DMS 273 treated with DMSO at 0.1 percent for 48 hours (cell line): ENCODE results near the gene NTSR1.

Experiments
- DNase-seq: peaks from one replicate; lab custom pipeline; 2025; lab: John Stamatoyannopoulos, UW

NTSR1 gene

DNA sequence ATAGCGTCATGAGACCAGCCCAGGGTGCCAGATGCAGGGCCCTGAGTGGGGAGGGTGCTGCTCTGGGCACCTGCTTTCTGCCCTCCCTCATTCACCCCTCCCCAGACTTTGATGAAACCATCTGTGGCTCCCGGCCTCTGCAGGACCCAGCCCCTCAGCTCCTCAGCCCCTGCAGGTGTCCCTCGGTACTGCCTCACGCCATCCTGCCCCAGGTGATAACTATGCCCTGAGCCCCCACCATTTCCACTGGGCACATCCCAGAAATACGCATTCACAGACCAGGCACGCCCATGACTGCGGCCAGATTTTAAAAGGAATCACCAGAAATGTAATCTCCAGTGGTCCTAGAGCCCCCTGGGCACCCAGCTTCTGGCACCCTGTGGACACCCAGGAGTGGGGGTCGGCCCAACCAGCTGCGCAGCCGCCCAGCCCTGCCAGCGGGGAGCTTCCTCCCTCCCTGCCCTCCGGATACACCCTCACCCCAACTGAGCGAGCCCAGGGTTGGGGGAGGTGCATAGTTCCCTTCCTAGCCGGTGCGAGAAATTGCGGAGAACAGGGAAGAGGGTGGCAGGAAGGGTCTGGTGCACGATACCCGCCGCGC lies 615 bp upstream of the NTSR1 start:
- peak; percentile 37 for DNase-seq

DNA sequence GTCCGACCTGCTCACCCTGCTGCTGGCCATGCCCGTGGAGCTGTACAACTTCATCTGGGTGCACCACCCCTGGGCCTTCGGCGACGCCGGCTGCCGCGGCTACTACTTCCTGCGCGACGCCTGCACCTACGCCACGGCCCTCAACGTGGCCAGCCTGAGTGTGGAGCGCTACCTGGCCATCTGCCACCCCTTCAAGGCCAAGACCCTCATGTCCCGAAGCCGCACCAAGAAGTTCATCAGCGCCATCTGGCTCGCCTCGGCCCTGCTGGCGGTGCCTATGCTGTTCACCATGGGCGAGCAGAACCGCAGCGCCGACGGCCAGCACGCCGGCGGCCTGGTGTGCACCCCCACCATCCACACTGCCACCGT lies 885 bp downstream of the NTSR1 start:
- DNase-seq: no peak

DNA sequence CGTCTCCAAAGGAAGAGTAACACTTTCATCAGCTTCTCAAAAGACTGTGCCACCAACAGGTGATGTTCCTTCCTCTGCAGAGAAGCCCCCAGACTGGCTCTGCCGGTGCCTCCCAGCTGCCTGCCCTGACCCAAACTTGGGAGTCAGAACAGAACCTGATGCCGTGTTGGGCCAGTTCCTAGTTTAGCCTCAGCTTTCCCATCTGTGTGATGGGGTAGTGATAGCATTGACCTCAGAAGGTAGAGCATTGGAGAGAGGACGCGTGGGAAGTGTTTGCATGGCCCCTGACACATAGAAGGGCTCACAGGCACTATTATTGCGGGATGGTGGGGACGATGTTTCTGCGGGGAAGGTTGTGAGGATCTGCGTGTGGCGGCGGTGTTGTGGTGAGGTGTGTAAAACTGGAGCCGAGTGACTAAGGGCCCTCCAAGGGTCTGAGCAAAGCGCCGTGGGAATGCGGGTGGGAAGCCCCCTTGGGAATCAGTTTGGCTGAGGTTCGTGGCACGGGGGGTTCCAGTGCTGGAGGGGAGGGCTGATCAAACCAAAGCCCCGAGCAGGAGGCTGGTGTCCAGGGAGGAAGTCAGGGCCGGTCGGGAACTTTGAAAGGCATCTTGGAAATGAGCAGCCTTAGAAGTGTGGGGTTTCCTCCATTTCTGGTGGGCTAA lies 1.7 kb downstream of the NTSR1 start:
- no peak for DNase-seq

DNA sequence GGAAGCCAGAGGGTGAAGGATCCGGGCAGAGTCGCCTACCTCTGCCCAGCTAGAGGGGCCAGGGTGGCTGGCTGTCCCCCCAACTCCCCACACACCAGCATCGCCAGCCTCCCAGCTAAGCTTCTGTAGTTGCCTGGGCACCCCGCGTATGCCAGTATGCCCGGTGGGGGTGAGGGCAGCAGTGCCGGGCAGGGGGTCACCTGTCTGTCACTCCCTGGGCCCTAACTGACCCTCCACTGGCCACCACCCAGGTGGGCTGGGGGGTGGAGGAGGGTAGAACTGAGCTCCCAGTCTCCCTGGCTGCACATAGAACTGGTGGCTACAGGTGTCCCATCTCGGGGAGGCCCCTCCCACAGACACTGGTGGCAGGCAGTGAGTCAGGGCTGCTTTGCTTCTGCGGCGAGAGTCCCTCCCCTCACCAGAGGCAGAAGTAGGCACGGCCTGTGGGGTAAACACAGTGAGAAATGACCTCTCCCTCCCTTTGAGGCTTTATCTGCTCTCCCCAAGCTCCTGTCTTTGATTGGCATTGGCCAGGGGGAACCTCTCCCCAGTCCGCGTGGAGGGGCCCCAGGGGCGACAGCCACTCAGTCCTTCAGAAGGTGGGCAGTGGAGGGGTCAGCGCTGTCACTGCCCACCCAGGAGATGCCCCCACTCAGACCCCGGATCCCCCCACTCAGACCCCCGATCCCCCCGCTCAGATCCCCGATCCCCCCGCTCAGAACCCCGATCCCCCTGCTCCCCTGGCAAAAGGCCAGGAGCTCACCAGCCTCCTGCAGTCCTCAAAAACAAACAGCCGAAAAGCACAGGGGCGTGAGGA lies 2.5 kb downstream of the NTSR1 start:
- no peak for DNase-seq

DNA sequence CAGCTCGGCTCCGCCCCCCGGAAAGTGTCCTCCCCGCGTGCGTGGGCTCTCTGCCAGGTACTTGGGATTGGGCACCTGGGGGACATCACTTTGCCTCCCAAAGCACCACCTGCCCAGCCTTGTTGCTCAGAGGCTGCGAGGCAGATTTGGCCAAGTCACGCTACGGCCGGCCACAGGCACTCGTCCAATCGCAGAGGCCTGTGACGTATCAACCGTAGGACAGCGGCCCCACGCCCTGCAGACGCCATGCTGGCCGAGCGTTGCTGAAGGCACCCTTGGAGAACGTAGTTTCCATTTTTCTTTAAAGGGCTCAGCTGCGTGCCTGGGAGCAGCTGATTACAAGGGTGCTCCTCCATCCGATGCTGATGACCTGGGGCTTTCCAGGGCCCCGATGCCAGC lies 3.1 kb downstream of the NTSR1 start:
- no peak for DNase-seq

DNA sequence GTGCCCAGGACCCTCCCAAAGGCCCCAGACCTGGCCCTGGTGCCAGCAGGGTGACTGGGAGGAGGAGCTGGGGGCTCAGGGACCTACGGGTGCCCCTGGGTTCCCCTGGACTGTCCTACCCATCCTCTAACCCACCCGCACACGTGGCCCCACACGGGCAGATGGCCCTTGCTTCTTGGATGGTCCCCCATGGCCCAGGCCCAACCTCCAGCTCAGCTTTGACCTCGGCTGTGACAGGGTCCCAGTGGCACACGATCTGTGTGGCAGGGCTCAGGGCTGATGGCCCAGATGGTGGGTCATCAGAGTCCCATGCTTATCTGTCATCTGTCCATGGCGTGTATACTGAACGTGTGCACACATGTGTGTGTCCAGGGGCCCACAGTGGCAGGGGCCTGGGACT lies 4.0 kb downstream of the NTSR1 start:
- no peak for DNase-seq

DNA sequence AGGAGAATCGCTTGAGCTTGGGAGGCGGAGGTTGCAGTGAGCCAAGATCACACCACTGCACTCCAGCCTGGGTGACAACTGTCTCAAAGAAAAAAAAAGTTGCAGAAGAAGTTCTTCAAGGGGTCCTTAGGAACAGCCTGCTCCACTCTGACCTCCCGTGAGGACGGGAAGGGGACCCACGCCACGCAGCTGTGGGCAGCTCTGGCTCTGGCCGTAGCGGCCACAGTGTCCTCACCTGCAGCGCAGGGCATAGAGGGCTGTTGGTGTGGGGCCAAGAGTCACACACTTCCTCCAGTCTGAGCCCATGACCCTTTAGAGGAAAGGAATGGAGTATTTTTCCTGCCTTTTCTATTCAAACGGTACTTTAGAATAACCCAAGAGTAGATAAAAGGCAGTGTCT lies 5.4 kb downstream of the NTSR1 start:
- no peak for DNase-seq

DNA sequence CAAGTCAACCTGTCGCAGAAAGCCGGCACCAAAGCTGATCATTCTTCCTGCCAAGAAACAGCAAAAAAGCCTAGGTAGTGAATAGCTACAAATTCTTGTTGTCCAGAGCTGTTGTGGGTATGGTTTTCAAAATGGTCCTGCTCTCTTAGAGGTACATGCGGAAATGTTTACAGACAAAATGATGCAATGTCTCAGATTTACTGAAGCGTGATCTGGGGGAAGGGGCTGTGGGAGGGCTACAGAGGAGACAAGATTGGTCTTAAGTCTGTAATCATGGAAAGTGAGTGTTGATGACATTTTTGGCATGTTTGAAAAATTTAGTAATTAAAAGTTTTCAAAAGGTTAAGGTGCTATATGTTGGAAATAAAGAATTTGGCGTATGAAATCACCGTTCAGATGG lies 6.2 kb downstream of the NTSR1 start:
- DNase-seq: no peak

DNA sequence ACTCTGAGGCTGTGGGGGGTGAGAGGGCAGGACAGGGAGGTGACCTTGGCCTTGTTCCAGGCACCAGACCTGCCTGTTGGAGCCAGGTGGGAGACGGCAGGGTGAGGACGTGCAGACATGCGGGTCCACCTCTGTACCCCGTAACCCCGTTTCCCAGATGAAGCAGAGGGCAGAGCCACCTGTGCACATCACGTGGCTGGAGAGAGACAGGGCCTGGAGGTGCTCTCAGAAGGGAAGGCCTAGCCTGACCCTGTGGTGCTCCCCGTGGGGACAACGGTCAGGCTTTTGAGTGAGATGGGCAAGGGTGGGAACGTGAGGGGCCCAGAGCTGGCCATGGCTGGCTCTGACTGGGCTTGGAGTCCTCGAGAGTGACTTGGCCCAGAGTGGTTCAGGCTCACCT lies 6.6 kb downstream of the NTSR1 start:
- DNase-seq: no peak

DNA sequence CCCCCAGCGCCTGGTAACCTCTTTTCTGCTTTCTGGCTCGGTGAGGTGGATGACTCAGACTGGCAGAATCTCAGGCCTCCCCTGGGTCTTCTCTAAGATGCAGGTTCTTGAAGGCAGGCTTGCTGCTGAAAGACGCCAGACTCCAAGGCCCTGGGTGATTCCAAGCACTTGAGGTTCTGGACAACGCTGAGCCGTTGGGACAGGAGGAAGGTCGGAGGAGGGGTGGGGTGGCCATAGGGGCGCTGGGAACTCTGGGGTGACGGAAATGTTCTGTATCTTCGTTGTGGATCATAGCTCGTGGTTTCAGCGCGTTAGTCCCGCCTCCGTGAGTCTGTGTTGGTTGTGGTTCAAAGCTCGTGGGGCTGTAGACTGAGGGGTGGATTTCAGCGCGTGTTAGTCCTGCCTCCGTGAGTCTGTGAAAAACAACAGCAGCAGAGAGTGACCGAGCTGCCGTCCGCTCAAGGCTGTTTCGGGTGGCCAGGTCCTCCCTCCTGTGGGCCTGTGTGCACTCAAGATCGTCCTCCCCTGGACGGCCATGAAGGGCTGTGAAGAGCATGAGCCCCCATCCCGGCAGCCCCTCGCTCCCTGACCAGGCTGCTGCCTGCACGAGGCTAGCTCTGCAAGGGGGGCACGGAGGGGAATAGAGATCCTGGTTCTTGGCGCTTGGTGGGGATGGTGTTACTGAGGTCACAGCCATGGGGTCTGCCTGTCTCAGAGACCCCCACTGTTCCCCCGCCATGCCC lies 7.7 kb downstream of the NTSR1 start:
- no peak for DNase-seq

DNA sequence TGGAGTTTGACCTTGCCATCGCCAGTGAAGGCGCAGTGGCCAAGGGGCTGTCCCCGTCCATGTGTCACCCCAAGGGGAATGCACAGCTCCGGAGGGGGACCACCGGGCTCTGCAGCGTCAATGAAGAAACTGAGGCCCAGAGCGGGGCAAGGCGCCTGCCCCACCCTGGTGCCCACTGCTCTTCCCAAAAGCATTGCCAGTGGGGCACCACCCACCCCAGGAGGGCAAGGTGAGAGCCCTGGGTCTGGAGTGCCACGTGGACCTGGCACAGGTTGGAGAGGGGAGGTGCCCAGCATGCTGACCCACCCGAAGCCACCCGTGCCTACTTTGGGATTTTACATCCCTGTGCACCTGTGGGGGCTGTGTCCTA lies 8.3 kb downstream of the NTSR1 start:
- no peak for DNase-seq

DNA sequence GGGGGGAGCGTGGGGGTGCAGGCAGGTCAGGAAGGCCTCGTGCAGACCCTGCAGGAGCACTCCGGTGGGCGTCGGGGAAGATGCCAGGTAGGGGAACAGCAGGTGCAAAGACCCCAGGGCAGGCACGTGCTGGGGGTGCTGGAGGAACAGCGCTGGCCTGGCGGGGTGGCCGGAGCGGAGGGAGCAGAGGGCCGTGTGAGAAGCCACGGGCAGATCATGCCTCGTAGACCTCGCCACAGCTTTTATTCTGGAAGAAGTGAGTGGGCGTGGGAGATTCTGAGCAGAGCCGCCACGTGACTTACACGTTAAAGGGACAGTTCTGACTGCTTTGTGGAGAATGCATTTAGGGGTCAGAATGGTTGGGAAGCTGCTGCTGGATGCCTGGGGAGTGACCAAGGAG lies 9.3 kb downstream of the NTSR1 start:
- no peak for DNase-seq

DNA sequence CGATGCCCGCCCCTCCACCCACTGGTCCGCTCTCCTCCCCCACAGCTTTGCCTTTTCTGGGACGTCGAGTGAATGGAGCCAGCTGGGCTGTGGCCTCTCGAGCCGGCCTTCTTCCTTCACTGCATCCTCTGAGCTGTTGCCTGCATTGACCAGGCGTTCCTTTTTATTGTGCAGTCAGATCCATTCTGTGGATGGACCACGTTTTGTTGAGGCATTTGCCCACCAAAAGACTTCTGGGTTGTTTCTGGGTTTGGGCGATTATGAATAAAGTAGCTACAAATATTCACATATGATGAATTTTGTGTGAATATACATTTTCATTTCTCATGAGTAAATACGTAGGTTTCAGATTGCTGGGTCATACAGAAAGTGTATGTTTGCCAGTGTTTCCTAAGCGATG lies 9.9 kb downstream of the NTSR1 start:
- DNase-seq: no peak

DNA sequence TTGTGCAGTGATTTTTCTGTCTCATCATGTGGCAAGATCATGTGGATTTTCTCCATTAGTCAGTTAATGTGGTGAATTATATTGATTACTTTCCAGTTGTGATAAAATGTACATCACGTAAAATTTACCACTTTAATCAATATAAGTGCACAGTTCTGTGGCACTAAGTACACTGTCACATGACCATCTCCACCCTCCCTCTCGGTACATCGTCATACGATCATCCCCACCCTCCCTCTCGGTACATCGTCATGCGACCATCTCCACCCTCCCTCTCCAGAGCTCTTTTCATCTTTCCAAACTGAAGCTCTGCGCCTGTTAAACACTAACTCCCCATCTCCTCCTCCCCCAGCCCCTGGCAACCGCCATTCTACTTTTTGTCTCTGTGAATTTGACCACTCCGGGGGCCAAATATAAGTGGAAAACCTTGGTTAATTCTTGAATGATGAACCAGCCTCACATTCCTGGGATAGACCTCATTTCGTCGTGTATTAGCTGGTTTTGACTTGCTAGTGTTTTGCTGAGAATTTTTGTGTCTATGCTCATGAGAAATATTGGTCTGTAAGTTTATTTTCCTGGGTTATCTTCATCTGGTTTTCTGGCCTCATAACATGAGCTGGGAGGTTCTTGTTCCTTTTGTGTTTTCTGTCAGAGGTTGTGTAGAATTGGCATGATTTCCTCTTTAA lies 10.8 kb downstream of the NTSR1 start:
- DNase-seq: no peak

DNA sequence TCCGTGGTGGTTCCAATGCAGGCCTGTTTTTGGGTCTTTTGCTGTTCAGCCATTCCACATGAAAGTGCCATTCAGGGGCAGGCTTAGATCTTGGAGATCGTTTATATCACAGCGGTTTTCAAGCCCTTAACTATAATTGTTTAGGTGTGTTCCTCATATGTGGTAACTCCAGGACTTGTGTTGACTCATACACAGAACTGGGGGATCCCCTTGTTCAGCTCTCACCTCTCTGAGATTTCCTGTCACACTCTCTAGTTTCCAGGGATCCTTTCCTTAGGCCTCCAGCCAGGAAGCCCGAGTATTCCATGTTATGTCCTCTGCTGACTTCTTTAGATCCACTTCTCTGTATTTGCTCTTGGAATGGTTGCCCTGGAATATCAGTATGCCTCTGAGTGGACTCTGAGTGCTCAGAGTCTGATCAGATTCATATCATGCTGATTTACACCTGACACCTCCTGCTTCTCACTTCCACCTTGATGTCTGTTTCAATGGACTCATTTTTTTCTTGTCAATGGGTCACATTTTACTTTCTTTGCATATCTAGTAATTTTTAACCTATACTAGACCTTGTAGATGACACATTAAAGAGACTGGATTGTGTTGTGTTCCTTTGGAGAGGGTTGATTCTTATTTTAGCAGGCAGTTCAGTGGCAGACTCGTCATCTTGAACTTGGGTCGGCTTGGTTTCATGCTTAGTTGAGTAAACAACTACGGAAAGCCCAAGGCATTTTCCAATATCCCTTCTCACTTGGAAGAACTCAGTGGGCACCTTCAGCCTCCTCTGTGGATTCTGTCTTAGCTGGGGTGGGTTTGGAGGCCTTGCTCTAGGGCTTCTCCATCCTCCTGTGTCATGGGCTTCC lies 13.1 kb downstream of the NTSR1 start:
- DNase-seq: no peak

DNA sequence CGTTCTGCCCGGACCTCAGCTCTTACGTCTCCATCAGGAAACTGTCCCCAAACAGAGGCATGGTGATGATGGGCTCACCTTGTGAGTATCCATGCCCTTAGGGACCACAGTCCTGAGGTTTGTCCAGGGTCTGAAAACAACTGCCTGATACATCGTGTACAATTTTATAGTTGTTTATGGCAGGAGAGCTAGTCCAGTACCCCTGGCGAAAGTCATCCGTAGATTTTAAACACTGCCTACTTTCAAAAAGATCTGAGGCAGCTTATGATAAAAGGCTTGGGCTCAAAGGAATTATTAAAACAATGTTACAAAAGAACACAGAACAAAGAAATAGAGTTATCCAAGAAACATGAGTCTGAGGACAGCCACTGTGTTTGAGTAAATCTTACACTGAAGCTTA lies 14.0 kb downstream of the NTSR1 start:
- DNase-seq: no peak

DNA sequence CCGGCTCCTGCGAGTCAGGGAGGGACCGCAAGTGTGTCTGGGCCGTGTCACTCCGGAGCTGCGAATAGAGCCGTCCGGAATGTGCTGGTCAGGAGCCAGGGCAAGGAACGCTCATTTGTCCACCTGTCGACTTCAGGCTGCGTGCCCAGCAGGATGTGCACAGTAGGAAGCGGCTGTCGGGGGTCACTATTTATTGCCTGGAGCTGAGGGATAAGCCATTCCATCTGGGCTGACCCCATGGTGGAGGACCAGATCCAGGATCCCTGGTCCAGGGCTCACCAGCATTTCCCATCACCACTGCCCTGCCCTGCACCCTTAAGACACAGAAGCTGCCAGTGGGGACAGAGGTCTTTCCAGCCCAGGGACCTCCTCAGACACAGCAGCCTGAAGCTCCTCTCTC lies 14.7 kb downstream of the NTSR1 start:
- no peak for DNase-seq

DNA sequence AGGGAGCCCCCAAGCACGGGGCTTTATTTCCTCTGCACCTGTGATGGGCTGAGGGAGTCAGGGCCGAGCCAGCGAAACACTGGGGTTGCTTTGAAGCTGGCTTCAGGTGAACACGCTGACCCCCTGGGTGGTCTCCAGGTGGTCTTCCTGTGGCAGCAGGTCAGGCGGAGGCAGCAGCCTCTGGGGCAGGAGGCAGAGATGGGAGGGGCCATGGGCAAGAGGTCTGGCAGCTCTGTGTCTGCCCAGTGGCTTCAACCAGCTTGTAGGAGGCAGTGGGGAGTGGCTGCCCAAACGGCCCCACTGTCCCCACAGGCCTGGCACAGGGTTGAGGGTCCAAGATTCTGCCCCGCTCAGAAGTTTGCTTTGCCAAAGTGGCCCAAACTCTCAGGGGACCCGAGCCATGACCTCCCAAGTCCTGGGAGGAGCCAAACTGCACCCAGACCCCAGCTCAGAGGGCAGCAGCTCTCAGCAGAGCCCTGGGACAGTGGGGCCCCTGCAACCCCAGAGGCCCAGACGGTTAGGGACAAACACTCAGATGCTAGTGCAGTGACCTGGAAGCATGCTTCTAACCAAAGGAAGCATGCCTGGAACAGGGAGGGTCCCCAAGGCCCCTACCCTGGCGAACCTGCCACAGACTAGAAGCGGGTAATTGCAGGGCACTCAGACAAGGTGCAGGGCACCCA lies 15.3 kb downstream of the NTSR1 start:
- no peak for DNase-seq

DNA sequence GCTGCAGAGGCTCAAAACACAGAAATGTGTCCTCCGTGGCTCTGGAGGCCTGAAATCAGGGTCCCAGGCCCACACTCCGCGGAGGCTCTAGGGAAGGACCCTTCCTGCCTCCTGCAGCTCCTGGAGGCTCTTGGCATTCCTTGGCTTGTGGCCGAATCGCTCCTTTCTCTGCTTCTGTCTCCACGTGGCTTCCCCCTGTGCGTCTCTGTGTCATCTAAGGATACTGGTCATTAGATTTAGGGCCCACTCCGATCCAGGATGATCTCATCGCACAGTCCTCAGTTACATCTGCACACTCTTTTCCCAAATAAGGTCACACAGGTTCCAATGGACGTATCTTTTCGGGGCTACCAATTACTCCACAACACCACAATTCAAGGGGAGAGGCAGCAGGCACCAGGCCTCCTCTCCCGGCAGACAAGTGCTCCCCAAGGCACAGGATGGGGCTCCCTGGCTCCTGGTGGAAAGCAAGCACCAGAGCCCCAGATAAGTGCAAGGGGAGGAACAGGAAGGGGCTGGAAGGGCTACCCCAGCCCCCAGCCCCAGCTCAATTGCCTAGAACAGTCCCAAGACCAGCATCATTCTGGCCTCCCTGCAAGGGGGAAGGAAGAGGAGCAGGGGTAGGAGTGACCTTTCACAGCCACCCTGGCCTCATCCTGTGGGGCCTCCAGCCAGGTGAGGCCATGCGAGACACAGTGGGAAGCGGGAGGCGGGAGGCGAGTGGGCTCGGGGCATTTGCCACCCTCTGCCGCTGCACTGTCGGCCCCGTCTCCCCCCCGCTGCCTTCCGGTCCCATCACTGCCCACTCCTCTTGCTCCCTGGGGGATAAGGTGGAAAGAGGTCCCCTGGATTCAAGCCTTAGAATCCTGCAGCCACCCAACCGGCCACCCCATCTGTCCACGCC lies 16.3 kb downstream of the NTSR1 start:
- DNase-seq: no peak
